B cell (primary cell): ENCODE measurements around the gene NSDHL.

Source experiments
- CTCF ChIP-seq: fragments of 200-600 bp; IDR thresholded peaks from one replicate; pipeline ENCODE4 v1.8.0; 2022; ENCODE audit warnings: antibody characterized with exemption, mild to moderate bottlenecking
- EZH2 ChIP-seq: IDR thresholded peaks from 2 replicates; pipeline ENCODE4 v1.6.1; 2012; ENCODE audit warnings: borderline replicate concordance, low read depth, mild to moderate bottlenecking, moderate library complexity, low read length; ENCODE audit not compliant: insufficient read depth, poor library complexity, severe bottlenecking

DNA sequence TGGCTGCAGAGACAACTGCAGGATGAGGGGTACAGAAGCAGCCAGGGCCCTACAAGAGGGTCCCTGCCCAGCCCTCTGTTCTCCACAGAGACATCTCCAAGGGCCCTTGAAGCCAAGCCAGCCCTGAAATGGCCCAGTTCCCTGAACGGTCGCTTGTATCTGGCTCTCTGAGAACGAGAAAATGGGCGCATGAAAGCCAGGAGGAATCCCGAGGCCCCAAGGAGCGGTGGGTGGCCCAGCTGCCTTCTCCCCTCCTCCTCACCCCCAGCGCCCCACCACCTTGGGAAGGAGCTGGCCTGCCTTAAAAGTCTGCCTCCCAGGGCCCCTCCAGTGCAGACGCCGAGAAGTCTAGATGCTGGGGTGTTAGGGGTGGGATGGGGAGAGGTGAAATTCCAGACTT is 72.7 kb downstream of the NSDHL start:
- no peak for TF ChIP-seq CTCF
- no peak for TF ChIP-seq EZH2
